LNCAP (cell line): ENCODE data around the gene F11R.

Experiments used
- CTCF ChIP-seq: fragments of 450-650 bp; IDR thresholded peaks from 2 replicates; pipeline ENCODE4 v1.5.1; 2017; ENCODE audit warnings: mild to moderate bottlenecking

F11R gene

GRCh38 chr1:160993544-160994193 is 27.3 kb downstream of the F11R start:
- peak; percentile 28; the same call in 1 of the 2 replicates for TF ChIP-seq CTCF

- TF ChIP-seq CTCF, result no peak
Measured at GRCh38 chr1:160987359-160988050, 33.4 kb downstream of the F11R start.

GRCh38 chr1:160985723-160986122 is 35.2 kb downstream of the F11R start:
- no peak for TF ChIP-seq CTCF

GRCh38 chr1:160981584-160982411 is 39.2 kb downstream of the F11R start:
- TF ChIP-seq CTCF, result no peak

- TF ChIP-seq CTCF, result no peak
Measured at GRCh38 chr1:160979286-160979685, 41.7 kb downstream of the F11R start.

GRCh38 chr1:160978510-160978927 is 42.4 kb downstream of the F11R start:
- no peak for TF ChIP-seq CTCF

GRCh38 chr1:160975026-160975425 is 45.9 kb downstream of the F11R start:
- no peak for TF ChIP-seq CTCF
